SIG-M5 treated with dmso at 0.1 percent for 504 hours (cell line): ENCODE measurements around the gene CREB5.
"Not testable (repeated sequence)": the region's sequence is repeated elsewhere in the genome, so short reads cannot be mapped to it uniquely, and the experiment has no call there.

Source experiments
- DNase-seq: peaks from one replicate; lab custom pipeline; 2025; ENCODE audit not compliant: unreplicated experiment; lab: John Stamatoyannopoulos, UW

Gene CREB5

GRCh38 chr7:28411876-28412662 lies at the start of gene CREB5:
TSS of gene CREB5 (plus strand) at chr7:28412518. CDS start at chr7:28412915, 397 bp downstream.
- no peak for DNase-seq

- DNase-seq, result no peak
These were observed 49.5 kb upstream of the CREB5 start for GRCh38 chr7:28362812-28363211.

- no peak for DNase-seq
These were observed 48.2 kb upstream of the CREB5 start for GRCh38 chr7:28364082-28364481.

GRCh38 chr7:28369523-28369922 lies 42.8 kb upstream of the CREB5 start:
- DNase-seq, result no peak

- no peak for DNase-seq
These were observed 40.5 kb upstream of the CREB5 start for GRCh38 chr7:28371846-28372245.

- DNase-seq, result no peak
These were observed 38.3 kb upstream of the CREB5 start for GRCh38 chr7:28373990-28374389.

- no peak for DNase-seq
These were observed 36.6 kb upstream of the CREB5 start for GRCh38 chr7:28375729-28376128.

GRCh38 chr7:28376634-28377033 lies 35.7 kb upstream of the CREB5 start:
- DNase-seq, result no peak

GRCh38 chr7:28378574-28379149 lies 33.7 kb upstream of the CREB5 start:
- no peak for DNase-seq

GRCh38 chr7:28381466-28381865 lies 30.9 kb upstream of the CREB5 start:
- no peak for DNase-seq

- DNase-seq, result no peak
These were observed 30.2 kb upstream of the CREB5 start for GRCh38 chr7:28382144-28382543.

GRCh38 chr7:28383975-28384374 lies 28.3 kb upstream of the CREB5 start:
- no peak for DNase-seq

GRCh38 chr7:28389504-28390395 lies 22.6 kb upstream of the CREB5 start:
- peak; percentile 61 for DNase-seq

- DNase-seq, result no peak
These were observed 21.9 kb upstream of the CREB5 start for GRCh38 chr7:28390426-28390825.

GRCh38 chr7:28392289-28392688 lies 20.0 kb upstream of the CREB5 start:
- no peak for DNase-seq

- no peak for DNase-seq
These were observed 16.9 kb upstream of the CREB5 start for GRCh38 chr7:28395404-28395803.

- no peak for DNase-seq
These were observed 16.5 kb upstream of the CREB5 start for GRCh38 chr7:28395831-28396230.

- DNase-seq, result no peak
These were observed 15.2 kb upstream of the CREB5 start for GRCh38 chr7:28397141-28397540.

GRCh38 chr7:28400838-28401360 lies 11.4 kb upstream of the CREB5 start:
- no peak for DNase-seq

GRCh38 chr7:28401567-28401966 lies 10.8 kb upstream of the CREB5 start:
- not testable (repeated sequence) for DNase-seq

- DNase-seq, result no peak
These were observed 6.7 kb upstream of the CREB5 start for GRCh38 chr7:28405662-28406061.
